Brain pericyte (primary cell): Measurements from ENCODE around the gene MBNL2.

Experiments used
- DNase-seq: peaks from one replicate; pipeline ENCODE4 v3.0.0-alpha.2; 2012; ENCODE audit warnings: low read depth, low spot score

Gene MBNL2

GRCh38 chr13:97273341-97273831 lies 51.3 kb downstream of the MBNL2 start:
- DNase-seq = no peak

DNA sequence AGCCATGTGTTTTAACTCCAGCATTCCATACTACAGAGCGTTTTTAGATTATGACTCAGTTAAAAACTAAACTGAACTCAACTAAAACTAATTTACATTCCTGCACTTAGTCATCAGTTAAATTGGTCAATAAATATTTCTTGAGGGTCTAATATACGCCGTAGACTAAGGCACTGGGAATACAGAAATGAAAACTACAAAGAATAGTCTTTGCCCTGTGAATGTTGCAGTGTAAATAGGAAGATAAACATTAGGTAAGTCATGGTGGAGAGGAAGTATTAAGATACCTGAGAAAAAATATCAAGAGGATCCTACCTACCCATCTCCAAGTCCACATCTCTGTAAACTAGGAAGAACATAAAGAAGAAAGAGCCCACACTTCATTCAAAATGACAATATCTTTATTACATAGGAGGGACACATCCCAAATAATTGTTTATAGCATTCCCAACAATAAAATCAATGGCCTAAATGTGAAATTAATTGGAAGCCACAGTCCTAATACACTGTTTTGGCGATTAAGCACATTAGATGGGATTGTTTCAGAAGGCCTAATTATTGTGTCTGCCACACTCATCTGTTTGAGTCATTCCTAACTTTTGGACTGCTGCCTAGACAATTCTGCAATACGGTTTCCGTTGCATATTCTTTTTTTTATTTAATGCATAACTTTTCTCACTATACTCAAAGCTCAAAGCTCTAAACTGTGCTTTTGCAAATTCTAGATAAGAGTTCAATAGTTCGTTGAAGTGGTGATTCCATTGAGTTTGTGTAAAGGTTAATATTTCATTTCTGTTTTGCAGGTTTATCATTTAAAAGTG lies 52.9 kb downstream of the MBNL2 start:
- DNase-seq = no peak

DNA sequence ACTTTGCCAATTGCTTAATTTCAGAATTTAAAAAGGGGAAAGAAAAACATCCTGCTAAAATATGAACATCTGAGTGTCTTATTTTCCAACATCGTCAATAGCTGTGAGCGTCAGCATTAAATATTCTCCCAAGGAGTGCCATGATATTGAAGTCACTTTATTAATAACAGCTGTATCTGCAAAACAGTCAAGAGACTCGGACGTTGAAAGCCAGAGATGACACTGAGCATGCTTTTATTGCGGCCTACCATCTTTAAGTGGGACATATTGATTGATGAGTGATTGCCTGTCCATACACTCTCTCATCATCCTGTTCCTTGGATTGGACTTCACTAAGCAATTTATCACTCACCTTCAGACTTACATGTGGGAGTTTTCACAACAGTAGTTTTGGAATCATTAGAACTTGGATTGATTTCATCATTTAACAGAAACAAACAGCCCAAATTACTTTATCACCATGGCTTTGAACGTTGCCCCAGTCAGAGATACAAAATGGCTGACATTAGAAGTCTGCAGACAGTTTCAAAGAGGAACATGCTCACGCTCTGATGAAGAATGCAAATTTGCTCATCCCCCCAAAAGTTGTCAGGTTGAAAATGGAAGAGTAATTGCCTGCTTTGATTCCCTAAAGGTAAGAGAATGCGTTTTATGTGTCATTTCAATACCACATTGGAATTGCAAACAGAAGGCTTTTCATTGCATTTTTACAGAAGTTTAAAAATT lies 53.8 kb downstream of the MBNL2 start:
- no peak for DNase-seq

GRCh38 chr13:97276862-97277269 lies 54.7 kb downstream of the MBNL2 start:
- no peak for DNase-seq

DNA sequence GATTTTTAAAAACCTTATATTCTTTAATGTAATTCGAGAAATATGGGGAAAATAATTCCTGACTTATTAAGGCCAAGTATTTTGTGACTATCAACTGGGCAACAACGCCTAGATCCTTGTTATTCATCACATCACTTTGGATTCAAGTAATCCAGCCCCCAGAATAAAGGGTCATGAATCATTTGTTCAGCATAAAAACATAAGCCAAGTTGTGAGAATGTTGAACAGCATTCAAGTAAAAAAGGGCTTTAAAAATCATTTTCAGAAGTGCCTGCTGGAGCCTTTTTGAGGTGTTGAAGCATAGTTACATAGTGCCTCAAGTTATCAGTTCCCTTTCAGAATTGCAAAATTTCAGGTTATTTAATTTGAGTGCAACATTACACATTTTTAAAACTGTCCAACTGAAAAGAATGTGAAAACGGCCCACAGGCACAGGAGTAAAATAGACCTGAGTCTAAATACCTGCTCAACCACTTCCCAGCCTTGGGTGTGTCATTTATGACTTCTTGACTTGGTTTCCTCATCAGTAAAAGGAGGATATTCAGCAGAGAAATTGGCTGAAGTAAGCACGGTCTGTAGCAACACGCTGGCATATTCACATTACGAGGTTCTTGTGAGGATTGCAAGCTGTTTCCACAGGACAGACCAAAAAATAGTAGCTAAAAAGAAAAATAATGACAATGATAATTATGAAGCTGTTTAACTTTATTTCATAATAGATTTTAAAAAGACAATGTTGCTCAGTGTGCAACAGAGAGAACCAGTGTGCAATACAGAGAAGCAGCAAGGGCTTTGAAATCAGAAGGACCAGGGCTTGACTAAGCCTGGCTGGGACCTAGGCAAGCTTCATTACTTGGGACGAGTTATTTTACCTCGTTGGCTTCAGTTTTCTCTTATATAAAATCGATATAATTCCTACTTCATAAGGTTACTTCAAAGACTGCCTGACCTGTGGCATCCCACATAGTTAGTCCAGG lies 56.6 kb downstream of the MBNL2 start:
- DNase-seq = no peak

DNA sequence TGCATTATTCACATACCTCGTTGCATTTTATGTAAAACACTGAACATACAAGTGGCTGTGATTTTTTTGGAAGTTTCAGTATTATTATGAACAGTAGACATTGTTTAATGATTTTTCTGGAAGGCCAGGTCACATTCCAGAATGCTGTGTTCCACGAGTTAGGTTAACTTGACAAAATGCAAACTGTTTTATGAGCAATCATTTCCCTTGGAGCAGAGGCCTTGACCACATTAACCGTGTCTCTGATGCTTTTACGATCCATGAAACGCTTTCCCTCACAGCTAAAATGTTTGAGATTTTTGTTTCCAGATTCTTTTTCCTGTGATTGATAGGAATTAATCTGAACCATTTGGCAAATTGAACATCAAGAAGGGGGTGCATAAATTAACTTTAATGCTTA lies 57.8 kb downstream of the MBNL2 start:
- no peak for DNase-seq

GRCh38 chr13:97280478-97280877 lies 58.3 kb downstream of the MBNL2 start:
- no peak for DNase-seq

DNA sequence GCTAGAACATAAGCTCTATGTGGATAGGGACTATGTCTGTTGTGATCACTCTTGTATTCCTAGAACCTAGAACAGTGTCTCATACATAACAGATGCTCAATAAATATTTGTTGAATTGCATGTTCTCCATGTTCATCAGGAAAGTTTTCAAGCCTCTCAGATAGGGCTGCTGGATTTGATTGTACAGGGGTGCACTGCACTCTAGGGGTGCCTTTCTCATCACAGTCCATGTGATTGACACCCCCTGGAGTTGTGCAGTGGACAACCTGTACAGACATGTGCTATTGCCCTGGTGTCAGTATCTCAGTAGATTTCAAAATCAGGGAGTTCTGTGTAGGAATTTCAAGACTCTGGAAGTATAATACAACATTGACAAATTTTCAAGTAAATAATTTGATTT lies 58.9 kb downstream of the MBNL2 start:
- no peak for DNase-seq

- no peak for DNase-seq
These were observed 60.6 kb downstream of the MBNL2 start for GRCh38 chr13:97282705-97283104.

GRCh38 chr13:97283888-97284287 lies 61.8 kb downstream of the MBNL2 start:
- DNase-seq = no peak

- no peak for DNase-seq
These were observed 62.4 kb downstream of the MBNL2 start for GRCh38 chr13:97284558-97284957.

GRCh38 chr13:97285221-97285955 lies 63.3 kb downstream of the MBNL2 start:
- no peak for DNase-seq

DNA sequence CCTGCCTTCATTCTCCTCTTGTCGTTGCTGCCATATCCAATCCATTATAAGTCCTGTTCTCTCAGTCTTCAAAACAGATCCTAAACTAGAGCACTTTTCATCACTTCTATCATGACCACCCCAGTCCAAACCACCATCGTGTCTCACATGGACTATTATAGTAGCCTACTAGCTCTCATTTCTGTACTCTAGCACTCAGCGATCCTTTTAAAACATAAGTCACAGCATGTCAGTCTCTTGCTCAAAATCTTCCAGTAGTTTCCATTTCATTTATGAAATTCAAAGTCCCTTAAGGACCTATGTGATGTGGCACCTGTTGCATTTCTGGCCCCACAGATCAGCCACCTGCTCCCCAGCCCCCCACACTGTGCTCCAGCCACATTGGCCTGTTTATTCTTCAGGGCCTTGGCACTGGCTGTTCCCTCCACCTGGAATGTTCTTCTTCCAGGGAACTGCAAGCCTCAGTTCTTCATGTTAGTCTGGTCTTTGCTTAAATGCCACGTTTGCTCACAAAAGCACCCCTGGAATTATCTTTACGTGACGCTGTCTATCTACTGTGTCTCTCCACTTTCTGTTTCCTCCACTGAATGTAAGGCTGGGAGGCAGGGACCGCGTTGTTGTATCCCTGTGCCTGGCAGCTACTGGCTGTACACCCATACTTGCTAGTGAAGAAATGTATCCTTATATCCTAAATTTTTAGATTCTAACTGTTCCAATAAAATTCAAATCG lies 64.3 kb downstream of the MBNL2 start:
- DNase-seq = no peak

DNA sequence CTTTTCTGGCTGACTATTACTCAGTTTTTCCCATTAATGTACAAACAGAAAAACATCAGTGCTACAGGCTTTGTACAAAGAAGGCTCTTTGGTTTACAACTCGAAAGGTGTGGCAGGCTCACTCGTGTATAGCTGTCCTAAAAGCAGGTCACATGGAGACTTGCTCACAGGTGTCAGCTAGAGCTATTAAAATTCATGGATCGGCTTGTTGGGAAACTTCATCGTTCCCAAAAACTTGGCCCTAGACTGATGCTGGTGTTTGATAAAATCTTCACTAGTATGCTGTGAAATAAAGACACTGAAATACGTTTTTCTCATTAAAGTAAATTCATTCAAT lies 64.9 kb downstream of the MBNL2 start:
- no peak for DNase-seq

GRCh38 chr13:97288486-97288900 lies 66.4 kb downstream of the MBNL2 start:
- DNase-seq = no peak

- no peak for DNase-seq
These were observed 67.6 kb downstream of the MBNL2 start for GRCh38 chr13:97289514-97290298.

DNA sequence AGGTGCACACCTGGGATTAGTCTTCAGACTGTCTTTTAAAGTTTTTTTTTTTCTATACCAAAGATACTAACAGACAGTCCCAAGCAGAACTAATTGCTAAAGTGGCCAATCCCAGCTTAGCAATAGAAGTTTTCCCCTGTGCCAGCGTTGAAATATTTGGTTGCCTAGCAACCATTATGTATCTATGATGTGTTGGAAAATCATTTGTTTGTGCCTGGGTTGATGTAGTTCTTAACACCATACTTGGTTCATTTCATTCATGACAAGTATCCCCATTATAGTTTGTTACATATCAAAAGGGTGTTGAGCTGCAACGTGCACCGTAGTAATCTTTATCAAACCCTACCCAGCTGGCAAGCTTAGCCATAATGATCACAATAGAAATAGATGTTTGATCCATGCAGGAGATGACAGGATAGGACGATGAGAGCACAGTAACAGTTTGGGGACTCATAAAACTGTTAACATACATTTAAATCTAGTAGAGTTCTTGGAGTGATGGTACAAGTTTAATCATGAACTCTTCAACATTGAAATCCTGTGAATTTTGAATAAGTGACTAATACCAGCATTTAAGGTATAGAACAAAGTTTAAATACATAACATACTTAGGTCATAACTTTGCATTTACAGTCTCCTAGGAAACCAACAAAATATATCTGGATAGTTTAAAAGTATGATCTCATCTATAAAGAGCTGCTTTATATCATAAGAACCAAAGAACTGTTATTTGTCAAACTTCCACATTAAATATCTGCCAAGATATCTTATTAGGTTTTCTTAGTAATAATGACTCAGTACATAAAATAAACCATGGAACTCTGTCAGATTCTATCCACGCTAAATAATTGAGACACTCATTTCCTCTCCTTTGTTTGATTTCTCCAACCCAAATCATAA lies 73.4 kb downstream of the MBNL2 start:
- DNase-seq = no peak

GRCh38 chr13:97296740-97297139 lies 74.6 kb downstream of the MBNL2 start:
- DNase-seq = no peak

DNA sequence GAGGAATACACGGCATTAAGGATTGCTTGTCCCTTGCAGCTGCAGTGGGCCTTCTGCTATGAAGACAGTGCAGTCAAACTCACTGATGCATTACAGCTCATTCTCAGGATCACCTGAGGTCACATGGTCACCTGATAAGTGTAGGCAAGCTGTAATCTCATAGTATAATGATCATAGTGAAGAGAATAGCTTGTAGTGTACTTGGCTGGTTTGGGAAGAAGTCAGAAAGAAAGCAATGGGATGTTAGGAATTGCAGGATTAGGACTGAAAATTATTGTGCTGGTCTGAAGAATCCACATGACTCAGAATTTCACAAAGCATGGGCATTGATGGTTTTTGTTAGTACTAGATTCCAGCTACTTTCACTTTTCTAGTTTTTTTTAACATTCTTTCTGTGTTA lies 76.7 kb downstream of the MBNL2 start:
- DNase-seq = no peak
